Epidermal melanocyte (primary cell): ENCODE measurements around the gene VTN.

ENCODE experiments used
- DNase-seq: peaks from one replicate; pipeline ENCODE4 v3.0.0; 2011; ENCODE audit warnings: low spot score; ENCODE audit not compliant: insufficient read length

Gene VTN, protein sequence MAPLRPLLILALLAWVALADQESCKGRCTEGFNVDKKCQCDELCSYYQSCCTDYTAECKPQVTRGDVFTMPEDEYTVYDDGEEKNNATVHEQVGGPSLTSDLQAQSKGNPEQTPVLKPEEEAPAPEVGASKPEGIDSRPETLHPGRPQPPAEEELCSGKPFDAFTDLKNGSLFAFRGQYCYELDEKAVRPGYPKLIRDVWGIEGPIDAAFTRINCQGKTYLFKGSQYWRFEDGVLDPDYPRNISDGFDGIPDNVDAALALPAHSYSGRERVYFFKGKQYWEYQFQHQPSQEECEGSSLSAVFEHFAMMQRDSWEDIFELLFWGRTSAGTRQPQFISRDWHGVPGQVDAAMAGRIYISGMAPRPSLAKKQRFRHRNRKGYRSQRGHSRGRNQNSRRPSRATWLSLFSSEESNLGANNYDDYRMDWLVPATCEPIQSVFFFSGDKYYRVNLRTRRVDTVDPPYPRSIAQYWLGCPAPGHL

DNA sequence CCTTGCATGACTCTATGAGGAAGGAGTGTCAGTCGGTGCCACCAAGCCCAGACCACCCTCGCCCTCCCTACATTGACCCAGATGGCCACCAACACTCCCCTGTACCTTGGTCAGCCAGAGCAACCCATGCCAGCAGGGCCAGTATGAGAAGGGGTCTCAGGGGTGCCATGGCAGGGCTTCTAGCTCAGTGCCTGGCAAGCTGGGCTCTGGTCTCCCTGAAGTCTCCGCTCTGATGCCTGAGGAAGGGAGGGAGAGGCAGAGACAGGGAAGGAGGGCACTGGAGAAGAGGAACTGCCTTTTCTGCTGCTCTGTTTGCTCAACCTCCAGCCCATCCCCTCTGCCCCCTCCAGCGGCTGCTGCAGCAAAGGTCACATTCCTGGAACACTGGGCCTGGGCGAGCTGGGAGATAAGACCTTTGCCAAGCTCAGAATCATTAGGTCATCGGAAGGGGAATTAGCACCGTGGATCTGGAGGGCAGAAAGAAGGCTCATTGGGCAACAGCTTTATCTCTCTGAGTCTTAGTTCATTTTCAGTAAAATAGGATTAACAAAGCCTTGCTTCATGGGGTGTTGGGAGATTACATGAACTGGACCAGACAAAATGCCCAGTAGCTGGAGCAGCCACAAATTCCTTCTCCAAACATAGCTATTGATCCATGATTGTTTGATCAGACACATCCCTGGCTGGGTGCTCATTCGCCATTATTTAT is at the start of gene VTN:
Gene VTN, minus strand, starts transcription at position 273 of the 709 bp plus-strand sequence. Its CDS starts 104 bp downstream, at position 169.
- no peak for DNase-seq

DNA sequence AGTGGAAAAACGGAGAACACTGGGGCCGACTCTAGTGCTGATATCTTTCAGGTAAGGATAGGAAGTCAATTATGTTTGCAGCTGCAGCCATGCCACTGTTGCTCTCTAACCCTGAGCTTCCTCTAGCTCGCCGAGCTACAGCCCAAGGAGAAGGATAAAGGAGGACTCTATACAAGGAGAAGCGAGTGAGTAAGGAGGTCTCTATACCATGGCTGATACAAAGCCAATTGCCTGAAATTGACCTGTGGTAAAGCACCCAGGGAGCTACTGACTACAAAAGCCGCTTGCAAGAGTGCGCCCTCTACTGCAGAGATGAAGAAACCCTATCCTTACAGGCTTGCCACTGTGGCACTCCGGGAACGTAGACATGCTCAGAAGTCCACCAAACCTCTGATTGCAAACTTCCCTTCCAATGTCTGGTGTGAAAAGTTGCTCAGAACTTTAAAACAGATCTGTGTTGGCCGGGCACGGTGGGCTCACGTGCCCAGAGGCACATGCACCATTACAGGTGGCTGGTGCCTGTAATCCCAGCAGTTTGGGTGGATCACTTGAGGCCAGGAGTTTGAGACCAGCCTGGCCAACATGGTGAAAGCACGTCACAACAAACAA is 46.7 kb upstream of the VTN start:
- DNase-seq, result peak; percentile 40

DNA sequence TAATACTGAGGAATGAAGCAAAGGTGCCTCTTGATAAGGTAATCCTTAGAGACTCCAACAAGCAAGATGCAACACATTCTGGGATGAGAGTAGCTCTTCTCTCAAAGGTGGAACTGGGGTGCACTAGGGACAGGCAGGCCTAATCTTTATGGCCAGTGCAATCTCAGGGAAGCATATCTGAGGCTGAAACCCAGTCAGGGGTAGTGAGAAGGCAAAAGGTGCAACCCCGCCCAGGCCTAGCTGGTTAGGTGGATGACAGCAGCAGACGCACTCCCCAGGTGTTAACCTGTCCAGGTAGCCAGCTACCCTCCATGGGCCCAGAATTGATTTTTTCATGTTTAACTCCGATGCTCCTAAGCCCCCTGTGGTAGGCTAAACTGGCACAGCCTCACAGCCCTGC is 45.8 kb upstream of the VTN start:
- no peak for DNase-seq

DNA sequence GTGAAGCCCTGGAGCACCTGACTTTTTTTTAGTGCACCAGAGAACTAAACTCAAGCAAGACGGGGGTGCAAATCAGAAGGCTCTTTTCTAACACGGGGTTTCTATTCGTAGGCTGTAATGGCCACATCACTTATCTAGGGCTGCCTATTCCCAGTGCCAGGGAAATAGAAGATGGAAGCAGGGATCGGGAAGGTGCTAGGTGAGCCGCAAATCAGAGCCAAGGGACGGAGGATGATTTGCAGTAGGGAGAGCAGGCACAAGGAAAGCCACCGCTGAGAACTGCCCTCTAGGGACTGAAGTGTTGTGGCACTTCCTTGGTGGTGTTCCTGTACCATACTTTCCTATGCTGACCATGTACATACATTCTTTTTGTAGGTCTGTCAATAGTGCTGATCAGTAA is 43.7 kb upstream of the VTN start:
- DNase-seq, result no peak

DNA sequence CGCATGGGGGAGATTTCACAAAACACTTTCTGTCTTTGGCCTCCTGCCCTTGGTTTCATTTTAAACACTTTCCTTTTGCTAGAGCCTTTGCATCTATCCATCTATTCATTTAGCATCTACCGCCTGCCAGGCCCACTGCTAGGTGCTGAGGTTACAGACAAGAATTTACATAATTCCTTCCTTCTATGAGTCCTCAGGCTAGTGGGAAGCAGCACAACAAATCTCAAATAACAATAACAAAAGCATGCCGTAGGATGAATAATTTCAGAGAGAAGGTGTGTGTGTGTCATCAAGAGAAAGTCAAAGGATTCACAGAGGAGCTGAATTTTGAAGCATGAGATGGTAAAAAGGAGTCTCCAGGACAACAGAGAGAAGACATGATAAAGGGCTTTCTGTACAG is 42.0 kb upstream of the VTN start:
- no peak for DNase-seq

DNA sequence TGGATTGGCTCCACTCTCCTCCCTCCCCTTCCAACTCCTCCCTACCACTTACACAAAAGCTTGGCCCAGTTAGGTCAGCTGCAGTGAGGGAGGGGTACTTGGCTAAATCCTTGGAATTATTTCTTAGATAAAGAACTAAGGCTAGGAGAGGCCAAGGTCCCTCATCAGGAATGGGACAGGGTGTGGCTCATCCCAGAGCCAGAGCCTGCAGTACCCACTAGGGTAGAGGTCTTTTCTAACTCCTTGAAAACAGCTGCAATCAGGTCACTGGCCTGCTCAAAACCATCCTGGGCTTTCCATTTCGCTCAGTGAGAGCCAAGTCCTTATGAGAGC is 37.8 kb upstream of the VTN start:
- no peak for DNase-seq

- DNase-seq, result no peak
Measured at GRCh38 chr17:28407130-28407973, 37.2 kb upstream of the VTN start.

DNA sequence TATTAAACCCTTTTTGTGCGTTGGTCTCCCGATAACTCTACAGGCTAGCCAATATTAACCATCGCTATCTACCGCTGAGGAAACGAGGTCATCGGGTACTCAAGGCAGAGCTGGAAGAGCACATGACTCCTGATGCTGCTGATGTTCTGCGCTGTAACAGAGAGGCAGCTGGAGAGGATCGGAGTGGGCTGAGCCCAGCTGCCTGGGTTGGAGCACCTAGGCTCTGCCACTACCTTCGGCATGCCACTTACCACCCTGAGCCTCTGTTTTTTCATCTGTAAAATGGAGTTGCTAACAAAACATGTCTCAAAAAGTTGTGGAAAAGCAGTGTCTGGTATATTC is 36.3 kb upstream of the VTN start:
- DNase-seq, result no peak

GRCh38 chr17:28405632-28406472 is 35.7 kb upstream of the VTN start, which contains the start of gene SLC46A1:
Gene SLC46A1, minus strand, starts transcription at chr17:28406212. Its CDS starts 98 bp downstream, at chr17:28406114.
- no peak for DNase-seq

DNA sequence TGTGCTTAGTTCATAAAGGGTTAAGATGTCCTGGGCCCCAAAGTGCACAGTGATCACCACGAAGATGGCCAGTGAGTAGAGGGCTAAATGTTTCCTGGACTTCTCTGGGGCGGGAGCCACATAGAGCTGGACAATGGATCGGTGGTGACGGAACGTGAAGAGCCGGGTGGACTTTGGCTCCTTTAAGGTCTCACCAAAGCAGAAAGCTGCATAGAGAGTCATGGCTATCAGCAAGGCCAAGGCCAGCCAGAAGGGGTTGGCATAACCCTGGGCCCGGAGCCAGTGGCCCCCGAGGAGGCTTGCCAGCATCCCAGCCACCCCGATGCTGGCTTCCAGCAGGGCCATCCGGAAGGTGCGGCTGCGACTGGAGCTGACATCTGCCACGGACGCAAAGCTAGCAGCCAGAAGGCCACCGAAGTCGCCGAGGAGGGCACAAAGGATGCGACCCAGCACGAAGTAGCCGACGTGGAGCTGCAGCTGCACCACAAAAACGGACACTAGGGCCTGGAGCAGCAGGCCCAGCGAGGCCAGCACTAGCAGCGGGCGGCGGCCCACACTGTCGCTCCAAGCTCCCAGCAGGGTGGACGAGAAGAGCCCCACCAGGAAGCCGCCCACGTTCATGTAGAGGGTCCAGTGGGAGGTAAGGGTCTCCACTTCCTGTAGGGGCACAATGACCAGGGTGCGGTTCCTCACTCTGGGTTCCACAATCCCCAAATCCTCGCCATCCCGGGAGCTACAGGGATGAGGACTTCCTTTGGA is 34.9 kb upstream of the VTN start:
- no peak for DNase-seq

DNA sequence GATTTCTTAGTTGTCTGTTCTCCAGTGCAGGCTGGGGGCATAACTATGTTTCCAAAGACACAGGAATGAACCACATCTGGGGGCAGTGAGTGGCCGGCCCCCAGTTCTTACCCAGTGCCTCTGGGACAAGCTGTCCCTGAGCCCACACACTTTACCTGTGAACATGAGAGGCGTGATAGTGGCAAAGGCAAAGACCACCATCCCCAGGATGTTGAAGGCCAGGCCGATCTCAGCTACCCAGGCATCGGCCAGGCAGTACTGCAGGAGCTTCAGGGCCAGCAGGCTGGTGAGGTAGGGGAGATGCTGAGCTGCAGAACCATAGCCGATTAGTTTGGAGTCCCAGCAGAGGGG is 34.3 kb upstream of the VTN start:
- no peak for DNase-seq

DNA sequence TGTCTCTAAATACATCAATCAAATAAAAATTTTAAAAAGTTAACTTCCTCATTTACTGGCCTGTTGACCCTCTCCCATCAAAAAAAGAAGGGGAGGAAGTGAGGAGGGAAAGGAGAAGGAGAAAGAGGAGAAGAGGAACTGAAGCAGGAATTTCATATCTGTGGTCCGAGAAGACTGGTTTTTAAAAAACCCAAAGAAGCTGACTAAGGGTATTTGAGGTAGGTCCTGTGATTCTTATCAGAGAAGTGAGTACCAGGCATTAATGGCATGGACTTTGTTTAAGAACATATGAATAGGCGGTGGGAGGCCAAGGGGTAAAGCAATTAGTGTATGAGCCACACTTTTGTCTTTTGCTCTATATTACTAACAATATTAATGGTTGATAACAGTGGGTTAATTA is 33.9 kb upstream of the VTN start:
- no peak for DNase-seq

DNA sequence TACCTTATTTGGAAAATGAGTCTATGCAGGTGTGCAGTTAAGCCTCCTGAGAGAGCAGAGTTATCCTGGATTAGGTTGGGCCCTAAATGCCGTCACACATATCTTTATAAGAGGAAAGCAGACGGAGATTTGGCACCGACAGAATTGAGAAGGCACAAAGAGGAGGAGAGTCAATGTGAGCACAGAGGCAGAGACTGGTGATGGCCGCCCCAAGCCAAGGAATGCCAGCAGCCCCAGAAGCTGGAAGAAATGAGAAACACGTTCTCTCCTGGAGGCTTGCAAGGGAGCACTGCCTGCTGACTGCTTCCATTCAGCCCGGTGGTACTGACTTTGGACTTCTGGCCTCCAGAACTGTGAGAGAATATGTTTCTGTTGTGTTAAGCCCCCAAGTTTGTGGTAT is 32.7 kb upstream of the VTN start:
- DNase-seq, result no peak

DNA sequence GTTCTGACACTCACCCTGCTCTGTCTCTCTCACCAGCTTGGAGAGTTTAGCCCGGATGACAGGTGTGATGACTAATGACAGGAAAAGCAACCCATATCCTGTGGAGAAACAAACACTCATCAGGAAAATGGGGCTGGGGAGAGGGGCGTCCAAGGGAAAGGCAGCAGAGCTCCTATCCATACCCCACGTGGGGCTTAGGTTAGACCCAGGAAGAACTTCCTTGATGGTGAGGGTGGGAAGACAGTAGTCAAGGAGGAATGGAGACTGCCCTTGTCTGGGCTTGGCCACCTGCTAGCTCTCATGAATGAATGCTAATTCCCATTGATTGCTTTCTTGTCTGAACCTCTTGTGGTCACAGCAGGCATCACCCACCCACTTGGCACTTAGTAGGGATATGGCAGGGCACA is 32.1 kb upstream of the VTN start:
- no peak for DNase-seq

GRCh38 chr17:28399808-28400207 is 29.7 kb upstream of the VTN start:
- DNase-seq, result no peak

- no peak for DNase-seq
Measured at GRCh38 chr17:28398280-28398981, 28.3 kb upstream of the VTN start.

- DNase-seq, result no peak
Measured at GRCh38 chr17:28397687-28398279, 27.7 kb upstream of the VTN start.

- no peak for DNase-seq
Measured at GRCh38 chr17:28397275-28397674, 27.2 kb upstream of the VTN start.

- no peak for DNase-seq
Measured at GRCh38 chr17:28396635-28397239, 26.6 kb upstream of the VTN start.
